OCI-LY3 (cell line): Measurements from ENCODE around the gene ASCC2.
"Not testable (repeated sequence)": the region's sequence is repeated elsewhere in the genome, so short reads cannot be mapped to it uniquely, and the experiment has no call there.

Experiments
- H2AFZ ChIP-seq: fragments of 200-600, 300-600 bp; shearing (Covaris generic); 2 replicates; pipeline ENCODE4 v1.6.0; 2014; ENCODE audit warnings: antibody characterized with exemption, low read depth, low read length
- H3K27ac ChIP-seq: fragments of 200-600, 300-600 bp; sonication (generic); 2 replicates; pipeline ENCODE4 v1.5.1; 2014; ENCODE audit warnings: mild to moderate bottlenecking, low read length, moderate library complexity, mixed read lengths
- H3K27me3 ChIP-seq: fragments of 200-600, 300-600 bp; sonication (generic); 2 replicates; pipeline ENCODE4 v1.6.1; 2014; ENCODE audit warnings: low read depth, low read length, mixed read lengths
- H3K36me3 ChIP-seq: fragments of 200-600, 300-600 bp; sonication (generic); replicated peaks from 2 replicates; pipeline ENCODE3; 2014; ENCODE audit warnings: low read depth, low read length, mixed read lengths
- H3K4me1 ChIP-seq: fragments of 300-600, 200-600 bp; sonication (generic); 2 replicates; pipeline ENCODE4 v1.6.1; 2014; ENCODE audit warnings: low read length, mixed read lengths
- H3K4me2 ChIP-seq: fragments of 200-600, 300-600 bp; sonication (generic); 2 replicates; pipeline ENCODE4 v1.6.1; 2014; ENCODE audit warnings: low read length, mixed read lengths
- H3K4me3 ChIP-seq: fragments of 300-600, 200-600 bp; sonication (generic); 2 replicates; pipeline ENCODE4 v1.5.1; 2014; ENCODE audit warnings: antibody characterized with exemption, mild to moderate bottlenecking, low read length, moderate library complexity
- H3K79me2 ChIP-seq: fragments of 300-600, 200-600 bp; shearing (Covaris generic); 2 replicates; pipeline ENCODE4 v1.6.1; 2014; ENCODE audit warnings: mild to moderate bottlenecking, low read length, mixed read lengths
- H3K9ac ChIP-seq: fragments of 300-600, 200-600 bp; shearing (Covaris generic); 2 replicates; pipeline ENCODE4 v1.6.0; 2014; ENCODE audit warnings: mild to moderate bottlenecking, low read length, moderate library complexity
- H3K9me3 ChIP-seq: fragments of 200-600, 300-600 bp; shearing (Covaris generic); 2 replicates; pipeline ENCODE4 v1.6.1; 2014; ENCODE audit warnings: low read length, mixed read lengths; ENCODE audit not compliant: insufficient read depth
- H4K20me1 ChIP-seq: fragments of 200-600, 300-600 bp; sonication (generic); 2 replicates; pipeline ENCODE4 v1.6.1; 2016; ENCODE audit warnings: low read length, mixed read lengths; ENCODE audit not compliant: insufficient read depth
- EZH2phosphoT487 ChIP-seq: fragments of 200-600 bp; shearing (Covaris generic); IDR thresholded peaks from 2 replicates; pipeline ENCODE4 v1.6.1; 2018; ENCODE audit warnings: antibody characterized with exemption, mixed run types, low read depth
- TF ChIP-seq, protein P1 (sequence below): fragments of 200-600, 300-600 bp; sonication (generic); IDR thresholded peaks from 2 replicates; pipeline ENCODE4 v1.5.1; 2014; ENCODE audit warnings: antibody characterized with exemption, low read length, low read depth

ASCC2 gene

DNA sequence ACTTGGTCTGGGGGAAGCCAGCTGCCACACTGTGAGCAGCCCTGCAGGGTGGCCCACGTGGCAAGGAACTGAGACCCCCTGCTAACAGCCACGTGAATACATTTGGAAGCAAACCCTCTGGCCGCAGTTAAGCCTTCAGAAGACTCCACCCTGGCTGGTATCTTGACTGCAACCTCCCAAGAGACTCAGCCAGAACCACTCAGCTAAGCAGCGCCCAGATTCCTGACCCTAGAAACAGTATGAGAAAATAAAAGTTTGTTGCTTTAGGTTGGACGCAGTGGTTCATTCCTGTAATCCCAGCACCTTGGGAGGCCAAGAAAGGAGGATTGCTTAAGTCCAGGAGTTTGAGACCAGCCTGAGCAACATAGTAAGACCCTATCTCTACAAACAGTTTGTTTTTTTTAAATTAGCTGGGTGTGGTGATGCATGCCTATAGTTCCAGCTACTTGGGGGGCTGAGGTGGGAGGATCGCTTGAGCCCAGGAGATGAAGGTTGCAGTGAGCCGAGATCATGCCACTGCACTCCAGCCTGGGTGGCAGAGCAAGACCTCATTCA is 79.9 kb downstream of the ASCC2 start:
- Histone ChIP-seq H3K27ac (no peak overlapping the region), H3K36me3 (no peaks in the 10 kb centered on the region), H3K9ac (no peak overlapping the region), H3K79me2 (no peaks in the 10 kb centered on the region), H3K27me3 (no peaks in the 10 kb centered on the region), H3K4me3 (no peak overlapping the region), H4K20me1 (no peaks in the 10 kb centered on the region), H2AFZ (no peak overlapping the region), H3K4me1 (no peaks in the 10 kb centered on the region), H3K9me3 (no peaks in the 10 kb centered on the region), H3K4me2 (no peak overlapping the region)
- TF ChIP-seq, protein P1, sequence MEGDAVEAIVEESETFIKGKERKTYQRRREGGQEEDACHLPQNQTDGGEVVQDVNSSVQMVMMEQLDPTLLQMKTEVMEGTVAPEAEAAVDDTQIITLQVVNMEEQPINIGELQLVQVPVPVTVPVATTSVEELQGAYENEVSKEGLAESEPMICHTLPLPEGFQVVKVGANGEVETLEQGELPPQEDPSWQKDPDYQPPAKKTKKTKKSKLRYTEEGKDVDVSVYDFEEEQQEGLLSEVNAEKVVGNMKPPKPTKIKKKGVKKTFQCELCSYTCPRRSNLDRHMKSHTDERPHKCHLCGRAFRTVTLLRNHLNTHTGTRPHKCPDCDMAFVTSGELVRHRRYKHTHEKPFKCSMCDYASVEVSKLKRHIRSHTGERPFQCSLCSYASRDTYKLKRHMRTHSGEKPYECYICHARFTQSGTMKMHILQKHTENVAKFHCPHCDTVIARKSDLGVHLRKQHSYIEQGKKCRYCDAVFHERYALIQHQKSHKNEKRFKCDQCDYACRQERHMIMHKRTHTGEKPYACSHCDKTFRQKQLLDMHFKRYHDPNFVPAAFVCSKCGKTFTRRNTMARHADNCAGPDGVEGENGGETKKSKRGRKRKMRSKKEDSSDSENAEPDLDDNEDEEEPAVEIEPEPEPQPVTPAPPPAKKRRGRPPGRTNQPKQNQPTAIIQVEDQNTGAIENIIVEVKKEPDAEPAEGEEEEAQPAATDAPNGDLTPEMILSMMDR: no peak
- no peak for TF ChIP-seq EZH2phosphoT487

DNA sequence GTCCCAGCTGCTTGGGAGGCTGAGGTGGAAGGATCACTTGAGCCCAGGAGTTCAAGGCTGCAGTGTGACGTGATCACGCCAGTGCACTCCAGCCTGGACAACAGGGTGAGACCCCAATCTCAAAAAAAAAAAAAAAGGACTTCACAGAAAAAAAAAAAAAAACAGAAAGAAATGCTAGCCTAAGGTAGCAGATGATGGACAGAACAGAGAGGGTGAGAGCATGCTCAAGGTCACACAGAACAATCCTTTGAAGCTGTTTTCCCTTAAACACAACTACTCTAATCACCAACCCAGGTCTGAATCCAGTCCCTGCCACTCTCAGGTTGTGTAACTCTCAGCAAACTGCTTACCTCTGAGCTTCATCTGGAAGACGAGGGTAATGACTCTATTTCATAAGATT is 81.0 kb downstream of the ASCC2 start:
- Histone ChIP-seq H3K4me1 (no peaks in the 10 kb centered on the region), H3K4me3 (no peak overlapping the region), H3K4me2 (no peak overlapping the region), H3K27ac (no peak overlapping the region), H3K9me3 (no peaks in the 10 kb centered on the region), H3K36me3 (no peaks in the 10 kb centered on the region), H4K20me1 (no peaks in the 10 kb centered on the region), H3K27me3 (no peaks in the 10 kb centered on the region), H3K9ac (no peak overlapping the region), H2AFZ (no peak overlapping the region), H3K79me2 (no peaks in the 10 kb centered on the region)
- TF ChIP-seq, protein P1: no peak
- no peak for TF ChIP-seq EZH2phosphoT487

DNA sequence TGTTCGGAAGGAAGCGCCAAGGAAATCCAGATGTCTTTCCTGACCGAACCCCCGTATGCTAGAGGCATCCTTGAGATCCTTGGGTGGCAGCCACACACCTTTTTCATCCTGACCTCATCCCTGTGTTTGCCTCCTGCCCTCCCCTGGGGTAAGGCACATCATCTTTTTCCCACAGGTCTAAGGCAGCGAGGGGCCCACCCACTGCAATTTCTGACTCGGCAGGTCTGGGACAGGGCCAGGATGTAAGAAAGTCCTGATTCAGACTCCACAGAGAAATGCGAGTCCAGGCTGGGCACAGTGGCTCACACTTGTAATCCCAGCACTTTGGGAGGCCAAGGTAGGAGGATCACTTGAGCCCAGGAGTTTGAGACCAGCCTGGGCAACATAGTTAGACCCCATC is 81.7 kb downstream of the ASCC2 start:
- no peak overlapping the region for H2AFZ ChIP-seq
- no peak for TF ChIP-seq EZH2phosphoT487
- TF ChIP-seq, protein P1: no peak
- H4K20me1 ChIP-seq: no peaks in the 10 kb centered on the region
- H3K4me2 ChIP-seq: no peak overlapping the region
- no peaks in the 10 kb centered on the region for H3K36me3 ChIP-seq
- no peak overlapping the region for H3K4me3 ChIP-seq
- H3K9ac ChIP-seq: no peak overlapping the region
- H3K79me2 ChIP-seq: no peaks in the 10 kb centered on the region
- no peaks in the 10 kb centered on the region for H3K4me1 ChIP-seq
- H3K9me3 ChIP-seq: no peaks in the 10 kb centered on the region
- no peaks in the 10 kb centered on the region for H3K27me3 ChIP-seq
- H3K27ac ChIP-seq: no peak overlapping the region

DNA sequence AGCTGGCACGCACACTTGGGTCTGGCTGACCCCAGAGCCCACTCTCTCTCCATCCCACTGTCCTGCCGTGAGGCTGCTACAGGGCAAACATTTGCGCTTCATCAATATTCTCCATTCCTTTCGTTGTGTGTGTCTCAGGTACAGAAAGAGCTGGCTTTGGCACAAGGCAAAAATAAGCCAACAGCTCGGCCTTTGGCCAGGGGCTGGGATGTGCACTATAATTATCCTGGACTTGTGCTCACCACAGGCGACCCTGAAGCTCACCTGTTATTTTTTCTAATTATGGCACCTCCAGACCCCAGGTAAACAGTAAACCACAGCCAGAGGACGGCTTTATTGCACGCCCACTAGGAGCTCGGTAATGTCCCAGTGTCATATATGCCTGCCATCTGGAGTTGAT is 82.2 kb downstream of the ASCC2 start:
- H3K79me2 ChIP-seq: no peaks in the 10 kb centered on the region
- H3K4me3 ChIP-seq: no peak overlapping the region
- H3K27ac ChIP-seq: no peak overlapping the region

DNA sequence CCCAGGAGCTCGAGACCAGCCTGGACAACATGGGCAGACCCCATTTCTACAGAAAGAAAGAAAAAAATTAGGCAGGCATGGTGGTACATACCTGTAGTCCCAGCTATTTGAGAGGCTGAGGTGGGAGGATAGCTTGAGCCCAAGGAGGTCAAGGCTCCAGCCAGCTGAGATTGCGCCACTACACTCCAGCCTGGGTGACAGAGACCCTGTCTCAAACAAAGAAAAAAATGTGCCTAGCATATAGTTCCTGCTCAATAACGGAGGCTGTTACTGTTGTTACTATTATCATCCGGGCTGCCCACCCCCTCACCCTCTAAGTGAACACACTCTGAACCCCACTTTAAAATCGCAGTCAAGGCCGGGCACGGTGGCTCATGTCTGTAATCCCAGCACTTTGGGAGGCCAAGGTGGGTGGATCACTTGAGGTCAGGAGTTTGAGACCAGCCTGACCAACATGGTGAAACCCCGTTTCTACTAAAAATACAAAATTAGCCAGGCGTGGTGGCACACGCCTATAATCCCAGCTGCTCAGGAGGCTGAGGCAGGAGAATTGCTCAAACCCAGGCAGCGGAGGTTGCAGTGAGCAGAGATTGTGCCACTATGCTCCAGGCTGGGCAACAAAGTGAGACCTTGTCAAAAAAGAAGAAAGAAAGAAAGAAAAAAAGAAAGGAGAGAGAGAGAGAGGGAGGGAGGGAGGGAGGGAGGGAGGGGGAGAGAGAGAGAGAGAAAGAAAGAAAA is 83.2 kb downstream of the ASCC2 start:
- H3K27me3 ChIP-seq, H3K36me3 ChIP-seq, H3K27ac ChIP-seq, H3K4me1 ChIP-seq, H3K4me2 ChIP-seq, H4K20me1 ChIP-seq, H3K4me3 ChIP-seq, H3K9me3 ChIP-seq, H3K9ac ChIP-seq, H3K79me2 ChIP-seq, H2AFZ ChIP-seq: not testable (repeated sequence)

More for the DNA sequence above, 82.2 kb downstream of the ASCC2 start:
- Histone ChIP-seq H3K9me3 (no peaks in the 10 kb centered on the region), H3K4me1 (no peaks in the 10 kb centered on the region), H3K4me2 (no peak overlapping the region), H3K36me3 (no peaks in the 10 kb centered on the region), H3K9ac (no peak overlapping the region), H4K20me1 (no peaks in the 10 kb centered on the region), H3K27me3 (no peaks in the 10 kb centered on the region), H2AFZ (no peak overlapping the region)
- TF ChIP-seq, protein P1: no peak
